Neural progenitor cell (in vitro differentiated cells): ENCODE data around the gene TATDN3.

ENCODE experiments used
- EZH2 ChIP-seq: fragments of 200-600 bp; sonication (generic); IDR thresholded peaks from 2 replicates; pipeline ENCODE4 v1.6.1; 2017; ENCODE audit warnings: antibody characterized with exemption, mild to moderate bottlenecking, moderate library complexity
- TF ChIP-seq, protein P1 (sequence below): fragments of 200-600 bp; sonication (generic); IDR thresholded peaks from 2 replicates; pipeline ENCODE4 v1.5.1; 2017; ENCODE audit warnings: antibody characterized with exemption, mild to moderate bottlenecking

DNA sequence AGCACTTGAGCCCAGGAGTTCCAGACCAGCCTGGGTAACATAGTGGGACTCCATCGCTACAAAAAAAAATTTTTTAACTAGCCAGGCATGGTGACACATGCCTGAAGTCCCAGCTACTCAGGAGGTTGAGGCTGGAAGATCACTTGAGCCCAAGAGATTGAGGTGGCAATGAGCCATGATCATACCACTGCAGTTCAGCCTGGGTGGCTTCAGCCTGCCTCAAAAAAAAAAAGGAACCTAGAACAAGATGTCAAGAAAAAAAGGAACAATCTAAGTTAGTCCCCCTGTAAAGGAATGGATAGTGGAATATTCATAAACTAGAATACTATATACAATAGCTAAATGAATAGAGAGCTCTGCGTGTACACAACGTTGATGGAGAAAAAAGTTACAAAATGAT, 14.5 kb upstream of the TATDN3 start:
- TF ChIP-seq, protein P1, sequence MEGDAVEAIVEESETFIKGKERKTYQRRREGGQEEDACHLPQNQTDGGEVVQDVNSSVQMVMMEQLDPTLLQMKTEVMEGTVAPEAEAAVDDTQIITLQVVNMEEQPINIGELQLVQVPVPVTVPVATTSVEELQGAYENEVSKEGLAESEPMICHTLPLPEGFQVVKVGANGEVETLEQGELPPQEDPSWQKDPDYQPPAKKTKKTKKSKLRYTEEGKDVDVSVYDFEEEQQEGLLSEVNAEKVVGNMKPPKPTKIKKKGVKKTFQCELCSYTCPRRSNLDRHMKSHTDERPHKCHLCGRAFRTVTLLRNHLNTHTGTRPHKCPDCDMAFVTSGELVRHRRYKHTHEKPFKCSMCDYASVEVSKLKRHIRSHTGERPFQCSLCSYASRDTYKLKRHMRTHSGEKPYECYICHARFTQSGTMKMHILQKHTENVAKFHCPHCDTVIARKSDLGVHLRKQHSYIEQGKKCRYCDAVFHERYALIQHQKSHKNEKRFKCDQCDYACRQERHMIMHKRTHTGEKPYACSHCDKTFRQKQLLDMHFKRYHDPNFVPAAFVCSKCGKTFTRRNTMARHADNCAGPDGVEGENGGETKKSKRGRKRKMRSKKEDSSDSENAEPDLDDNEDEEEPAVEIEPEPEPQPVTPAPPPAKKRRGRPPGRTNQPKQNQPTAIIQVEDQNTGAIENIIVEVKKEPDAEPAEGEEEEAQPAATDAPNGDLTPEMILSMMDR = no peak
- no peak for TF ChIP-seq EZH2
